ENCODE results near the gene LRRC46. TPM values are rescaled to one million over a fixed set of nuclear protein-coding genes. Genes with fewer than 3 reads are reported as not detected.
A peak's percentile ranks its signal among the peaks of the same experiment; 100 is the strongest.

LRRC46 gene
- total RNA-seq, 1 donor from 2014 or later: 0.35 TPM

- peaks cover 29% of the 10 kb centered on the region for H3K27me3 Mint-ChIP-seq (ENCODE audit: low read depth)
- DNase-seq (ENCODE audit: low spot score): no peak
- peak overlapping the region; percentile 22 for H3K27ac Mint-ChIP-seq (ENCODE audit: unreplicated experiment)
- no peak for TF ChIP-seq CTCF (IDR thresholded peaks at IDR 0.05)
- H3K4me1 Mint-ChIP-seq (ENCODE audit: low read depth): peaks cover 24% of the 10 kb centered on the region
- no peaks in the 10 kb centered on the region for H3K9me3 Mint-ChIP-seq (ENCODE audit: low read depth)
- H3K4me3 Mint-ChIP-seq (ENCODE audit: unreplicated experiment): no peak overlapping the region
- peaks cover 1% of the 10 kb centered on the region for H3K36me3 Mint-ChIP-seq (ENCODE audit: low read depth)
Observed at GRCh38 chr17:47875011-47875985, 43.8 kb downstream of the LRRC46 start.

- no peak for DNase-seq (ENCODE audit: low spot score)
- TF ChIP-seq CTCF (IDR thresholded peaks at IDR 0.05): no peak
- Mint-ChIP-seq H3K9me3 (ENCODE audit: low read depth) (no peaks in the 10 kb centered on the region), H3K36me3 (ENCODE audit: low read depth) (no peaks in the 10 kb centered on the region), H3K4me1 (ENCODE audit: low read depth) (peaks cover 24% of the 10 kb centered on the region), H3K27me3 (ENCODE audit: low read depth) (peaks cover 16% of the 10 kb centered on the region), H3K27ac (ENCODE audit: unreplicated experiment) (peak overlapping the region; percentile 38), H3K4me3 (ENCODE audit: unreplicated experiment) (no peak overlapping the region)
Observed at GRCh38 chr17:47877368-47878034, 46.0 kb downstream of the LRRC46 start.

- Mint-ChIP-seq H3K4me3 (ENCODE audit: unreplicated experiment) (no peak overlapping the region), H3K36me3 (ENCODE audit: low read depth) (no peaks in the 10 kb centered on the region), H3K4me1 (ENCODE audit: low read depth) (peaks cover 21% of the 10 kb centered on the region), H3K27ac (ENCODE audit: unreplicated experiment) (no peak overlapping the region), H3K9me3 (ENCODE audit: low read depth) (no peaks in the 10 kb centered on the region), H3K27me3 (ENCODE audit: low read depth) (peaks cover 13% of the 10 kb centered on the region)
- no peak for DNase-seq (ENCODE audit: low spot score)
- no peak for TF ChIP-seq CTCF (IDR thresholded peaks at IDR 0.05)
Observed at GRCh38 chr17:47878203-47879027, 46.9 kb downstream of the LRRC46 start.

- H3K27me3 Mint-ChIP-seq (ENCODE audit: low read depth): peaks cover 13% of the 10 kb centered on the region
- H3K9me3 Mint-ChIP-seq (ENCODE audit: low read depth): no peaks in the 10 kb centered on the region
- TF ChIP-seq CTCF (IDR thresholded peaks at IDR 0.05): no peak
- no peak overlapping the region for H3K27ac Mint-ChIP-seq (ENCODE audit: unreplicated experiment)
- H3K36me3 Mint-ChIP-seq (ENCODE audit: low read depth): no peaks in the 10 kb centered on the region
- no peak overlapping the region for H3K4me3 Mint-ChIP-seq (ENCODE audit: unreplicated experiment)
- DNase-seq (ENCODE audit: low spot score): no peak
- H3K4me1 Mint-ChIP-seq (ENCODE audit: low read depth): peaks cover 21% of the 10 kb centered on the region
Observed at GRCh38 chr17:47879028-47879585, 47.6 kb downstream of the LRRC46 start.

Measured in chondrocyte (in vitro differentiated cells).